ENCODE results near the gene FCGR3A.

FCGR3A gene

DNA sequence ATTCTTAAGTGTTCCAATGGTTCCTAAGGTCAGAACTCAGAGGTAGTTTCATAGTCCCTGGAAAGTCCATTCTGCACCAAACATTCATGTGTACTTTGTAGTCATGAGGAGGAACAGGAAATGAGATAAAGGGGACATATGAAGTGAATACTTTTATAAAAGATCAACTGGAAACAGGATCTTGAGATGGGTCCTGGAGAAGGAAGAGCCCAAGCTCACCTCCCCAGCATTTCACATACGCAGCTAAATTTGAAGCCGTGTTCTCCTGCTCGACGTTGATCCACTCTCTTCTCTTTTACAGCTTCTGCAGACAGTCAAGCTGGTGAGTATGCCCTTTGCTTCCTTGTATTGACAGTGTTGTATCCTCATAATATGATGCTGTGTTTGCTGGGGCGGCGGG, 43.9 kb downstream of the FCGR3A start:
- DNase-seq: no peak
- H3K4me3 Mint-ChIP-seq: no peak overlapping the region
- peaks cover 34% of the 10 kb centered on the region for H3K4me1 Mint-ChIP-seq
- TF ChIP-seq, protein P1, sequence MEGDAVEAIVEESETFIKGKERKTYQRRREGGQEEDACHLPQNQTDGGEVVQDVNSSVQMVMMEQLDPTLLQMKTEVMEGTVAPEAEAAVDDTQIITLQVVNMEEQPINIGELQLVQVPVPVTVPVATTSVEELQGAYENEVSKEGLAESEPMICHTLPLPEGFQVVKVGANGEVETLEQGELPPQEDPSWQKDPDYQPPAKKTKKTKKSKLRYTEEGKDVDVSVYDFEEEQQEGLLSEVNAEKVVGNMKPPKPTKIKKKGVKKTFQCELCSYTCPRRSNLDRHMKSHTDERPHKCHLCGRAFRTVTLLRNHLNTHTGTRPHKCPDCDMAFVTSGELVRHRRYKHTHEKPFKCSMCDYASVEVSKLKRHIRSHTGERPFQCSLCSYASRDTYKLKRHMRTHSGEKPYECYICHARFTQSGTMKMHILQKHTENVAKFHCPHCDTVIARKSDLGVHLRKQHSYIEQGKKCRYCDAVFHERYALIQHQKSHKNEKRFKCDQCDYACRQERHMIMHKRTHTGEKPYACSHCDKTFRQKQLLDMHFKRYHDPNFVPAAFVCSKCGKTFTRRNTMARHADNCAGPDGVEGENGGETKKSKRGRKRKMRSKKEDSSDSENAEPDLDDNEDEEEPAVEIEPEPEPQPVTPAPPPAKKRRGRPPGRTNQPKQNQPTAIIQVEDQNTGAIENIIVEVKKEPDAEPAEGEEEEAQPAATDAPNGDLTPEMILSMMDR (IDR thresholded peaks at IDR 0.05): no peak
- no peak overlapping the region for H3K27ac Mint-ChIP-seq
- peaks cover 35% of the 10 kb centered on the region for H3K27me3 Mint-ChIP-seq (ENCODE audit: low read depth, poor library complexity)
- no peaks in the 10 kb centered on the region for H3K9me3 Mint-ChIP-seq
- H3K36me3 Mint-ChIP-seq (ENCODE audit: low read depth): no peaks in the 10 kb centered on the region

DNA sequence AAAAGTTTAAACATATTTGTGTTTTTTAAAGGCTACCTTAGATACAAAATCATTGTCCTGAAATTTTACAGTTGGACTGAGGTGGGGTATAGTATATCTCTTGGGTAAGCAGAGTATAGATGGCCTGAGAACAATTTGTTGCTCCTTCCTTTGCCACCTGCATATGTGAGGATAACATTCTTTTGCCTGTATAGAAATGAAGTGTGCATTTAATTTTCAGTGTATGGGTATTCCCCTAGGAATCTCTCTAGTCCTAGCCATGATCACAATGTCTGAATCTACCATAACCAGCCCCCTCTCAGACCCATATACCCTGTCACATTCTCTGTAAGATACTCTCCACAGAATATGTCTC, 46.2 kb downstream of the FCGR3A start:
- no peaks in the 10 kb centered on the region for H3K36me3 Mint-ChIP-seq (ENCODE audit: low read depth)
- TF ChIP-seq, protein P1 (IDR thresholded peaks at IDR 0.05): no peak
- H3K27ac Mint-ChIP-seq: no peak overlapping the region
- no peak overlapping the region for H3K4me3 Mint-ChIP-seq
- H3K4me1 Mint-ChIP-seq: peaks cover 44% of the 10 kb centered on the region
- no peaks in the 10 kb centered on the region for H3K9me3 Mint-ChIP-seq
- DNase-seq: no peak
- H3K27me3 Mint-ChIP-seq (ENCODE audit: low read depth, poor library complexity): peaks cover 47% of the 10 kb centered on the region

DNA sequence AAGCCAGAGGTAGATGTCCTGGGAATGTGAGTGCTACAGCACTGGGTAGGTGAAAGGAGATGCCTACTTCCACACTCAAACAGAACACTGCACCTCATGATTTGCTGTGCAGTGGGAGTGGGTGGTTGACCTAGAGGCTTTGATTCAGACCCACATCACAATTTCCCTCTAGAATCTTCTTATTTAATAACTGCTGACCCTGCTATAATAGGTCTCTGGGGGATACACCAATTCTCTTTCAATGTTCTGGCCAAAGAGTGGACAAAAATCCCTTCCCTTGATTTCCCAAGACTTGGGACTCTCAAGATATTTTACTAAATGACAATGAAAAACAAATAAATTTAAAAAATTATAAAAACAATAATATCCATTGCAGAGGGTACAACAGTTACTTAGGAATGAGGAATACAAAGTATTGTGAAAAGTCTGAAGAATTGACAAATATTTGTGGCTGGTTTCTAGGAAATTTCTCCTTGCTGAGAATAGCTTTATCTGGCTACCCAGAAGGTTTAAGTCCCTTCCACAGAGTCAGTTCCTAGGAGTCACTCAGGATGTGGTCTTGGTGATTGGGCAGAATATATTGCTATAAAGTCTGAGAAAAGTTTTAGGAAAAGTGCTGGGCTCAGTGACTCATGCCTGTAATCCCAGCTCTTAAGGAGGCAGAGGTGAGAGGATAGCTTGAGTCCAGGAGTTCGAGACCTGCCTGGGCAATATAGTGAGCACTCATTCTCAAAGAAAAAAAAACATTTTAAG, 46.8 kb downstream of the FCGR3A start:
- Mint-ChIP-seq H3K27me3 (ENCODE audit: low read depth, poor library complexity) (peaks cover 50% of the 10 kb centered on the region), H3K4me1 (peaks cover 45% of the 10 kb centered on the region)

DNA sequence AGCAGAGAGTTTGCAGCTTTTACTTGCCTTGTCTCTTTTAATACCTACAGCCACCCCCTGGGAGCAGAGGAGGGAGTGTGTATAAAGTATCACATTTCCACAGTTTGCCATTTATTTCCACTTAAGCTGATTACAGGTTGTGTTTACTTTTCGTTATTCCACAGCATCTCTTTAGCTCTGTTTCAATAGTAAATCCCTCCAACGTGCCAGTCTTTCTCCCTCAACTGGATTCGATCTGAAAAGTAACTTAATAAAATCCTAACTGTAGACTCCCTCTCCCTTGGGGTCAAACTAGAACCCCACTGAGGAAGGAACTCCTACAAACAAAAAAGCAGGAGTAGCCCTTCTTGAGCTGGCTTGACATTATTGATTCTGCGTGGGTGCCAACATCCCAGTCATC, 47.4 kb downstream of the FCGR3A start:
- TF ChIP-seq, protein P1 (IDR thresholded peaks at IDR 0.05): no peak
- H3K4me1 Mint-ChIP-seq: peaks cover 48% of the 10 kb centered on the region
- DNase-seq: no peak
- H3K9me3 Mint-ChIP-seq: no peaks in the 10 kb centered on the region
- peaks cover 50% of the 10 kb centered on the region for H3K27me3 Mint-ChIP-seq (ENCODE audit: low read depth, poor library complexity)
- peak overlapping the region; percentile 50 for H3K27ac Mint-ChIP-seq
- no peak overlapping the region for H3K4me3 Mint-ChIP-seq
- H3K36me3 Mint-ChIP-seq (ENCODE audit: low read depth): no peaks in the 10 kb centered on the region

More for the DNA sequence above, 46.8 kb downstream of the FCGR3A start:
- TF ChIP-seq, protein P1 (IDR thresholded peaks at IDR 0.05): no peak
- no peak for DNase-seq
- H3K4me3 Mint-ChIP-seq: no peak overlapping the region
- no peaks in the 10 kb centered on the region for H3K36me3 Mint-ChIP-seq (ENCODE audit: low read depth)
- no peak overlapping the region for H3K27ac Mint-ChIP-seq
- no peaks in the 10 kb centered on the region for H3K9me3 Mint-ChIP-seq

DNA sequence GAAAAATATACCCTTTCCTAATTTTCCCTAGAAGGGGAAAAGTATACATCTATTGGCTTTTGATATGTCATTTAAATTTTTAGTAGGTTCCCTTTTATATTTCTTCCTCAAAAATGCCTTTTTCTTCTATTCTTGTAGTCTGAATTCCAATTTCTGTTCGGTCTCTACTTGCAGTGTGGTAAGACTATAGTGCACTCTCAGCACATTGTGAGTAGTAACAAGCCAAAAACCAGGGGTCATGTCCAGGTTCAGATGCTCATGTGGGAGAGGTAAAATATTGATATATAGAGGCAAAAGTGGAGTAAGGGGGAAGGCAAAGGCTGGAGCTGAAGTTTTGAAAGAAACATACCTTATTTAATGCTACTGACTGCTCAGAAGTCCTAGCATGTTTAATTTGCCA, 48.4 kb downstream of the FCGR3A start:
- peaks cover 40% of the 10 kb centered on the region for H3K4me1 Mint-ChIP-seq
- TF ChIP-seq, protein P1 (IDR thresholded peaks at IDR 0.05): no peak
- H3K36me3 Mint-ChIP-seq (ENCODE audit: low read depth): no peaks in the 10 kb centered on the region
- no peak overlapping the region for H3K27ac Mint-ChIP-seq
- no peaks in the 10 kb centered on the region for H3K9me3 Mint-ChIP-seq
- H3K27me3 Mint-ChIP-seq (ENCODE audit: low read depth, poor library complexity): peaks cover 51% of the 10 kb centered on the region
- no peak for DNase-seq
- H3K4me3 Mint-ChIP-seq: no peak overlapping the region

Measured in nephron progenitor cell (in vitro differentiated cells).